ENCODE data around the gene ZNF668.
A peak's percentile ranks its signal among the peaks of the same experiment; 100 is the strongest.
"Not testable (repeated sequence)": the region's sequence is repeated elsewhere in the genome, so short reads cannot be mapped to it uniquely, and the experiment has no call there.

The ZNF668 gene

DNA sequence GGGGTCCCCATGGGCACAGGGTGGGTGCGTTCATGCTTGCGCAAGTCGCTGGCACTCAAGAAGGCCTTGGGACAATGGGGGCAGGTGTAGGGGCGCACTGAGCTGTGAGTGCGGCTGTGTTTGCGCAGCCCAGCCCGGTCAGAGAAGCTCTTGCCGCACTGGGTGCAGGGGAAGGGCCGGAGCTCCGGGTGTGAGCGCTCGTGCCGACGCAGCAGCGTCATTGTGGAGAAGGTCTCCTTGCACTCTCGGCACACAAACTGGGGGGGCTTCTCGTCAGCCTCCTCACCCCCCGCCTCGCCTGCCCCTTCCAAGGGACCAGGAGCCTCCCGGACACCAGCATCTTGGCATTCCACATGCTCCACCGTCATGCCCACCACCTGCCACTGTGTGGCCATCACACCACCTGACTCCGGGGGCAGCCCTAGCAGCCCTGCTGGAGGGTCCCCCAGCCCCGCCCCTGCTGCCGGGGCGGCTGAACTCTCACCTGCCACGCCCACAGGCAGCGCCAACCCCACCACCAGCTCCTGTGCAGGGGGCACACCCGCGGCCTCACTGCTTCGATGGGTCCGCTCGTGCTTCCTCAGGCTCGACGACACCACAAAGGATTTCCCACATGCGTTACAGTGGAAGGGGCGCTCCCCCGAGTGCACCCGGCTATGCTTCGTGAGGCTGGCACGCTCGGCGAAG lies 12.8 kb downstream of the ZNF668 start:
- DNase-seq (ENCODE audit: low spot score) = no peak

DNA sequence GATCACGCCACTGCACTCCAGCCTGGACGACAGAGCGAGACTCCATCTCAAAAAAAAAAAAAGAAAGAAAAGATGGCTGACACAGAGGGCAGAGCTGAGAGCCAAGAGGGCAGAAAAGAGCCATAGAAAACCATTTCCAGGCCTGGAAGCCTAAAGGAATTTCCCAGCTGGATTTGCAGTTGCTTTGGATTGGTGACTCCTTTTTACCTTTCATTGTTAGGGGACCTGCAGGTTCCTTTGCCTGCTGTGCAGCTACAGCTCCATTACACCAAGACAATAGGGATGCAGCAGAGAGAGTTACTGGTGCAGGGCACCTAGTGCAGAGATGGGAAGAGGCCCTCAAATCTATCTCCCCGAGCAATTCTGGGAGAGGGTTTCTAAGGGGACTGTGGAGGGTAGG lies 18.4 kb downstream of the ZNF668 start:
- DNase-seq (ENCODE audit: low spot score) = peak; percentile 46

DNA sequence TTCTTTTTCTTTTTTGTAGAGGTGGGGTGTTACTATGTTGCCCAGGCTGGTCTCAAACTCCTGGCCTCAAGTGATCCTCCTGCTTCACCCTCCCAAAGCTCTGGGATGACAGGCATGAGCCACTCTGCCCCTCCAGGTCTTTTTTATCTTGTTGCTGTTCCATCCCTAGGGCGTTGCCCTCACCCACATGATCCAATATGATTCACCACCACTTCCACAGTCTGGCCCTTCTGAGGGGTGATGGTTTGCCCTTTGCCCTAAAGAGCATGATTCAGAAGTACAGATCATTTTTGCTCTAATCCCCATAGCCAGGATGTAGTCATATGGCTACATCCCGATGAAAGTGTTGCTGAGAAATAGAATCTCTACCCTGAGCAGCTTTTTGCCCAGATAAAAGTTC lies 21.9 kb downstream of the ZNF668 start:
- no peak for DNase-seq (ENCODE audit: low spot score)

DNA sequence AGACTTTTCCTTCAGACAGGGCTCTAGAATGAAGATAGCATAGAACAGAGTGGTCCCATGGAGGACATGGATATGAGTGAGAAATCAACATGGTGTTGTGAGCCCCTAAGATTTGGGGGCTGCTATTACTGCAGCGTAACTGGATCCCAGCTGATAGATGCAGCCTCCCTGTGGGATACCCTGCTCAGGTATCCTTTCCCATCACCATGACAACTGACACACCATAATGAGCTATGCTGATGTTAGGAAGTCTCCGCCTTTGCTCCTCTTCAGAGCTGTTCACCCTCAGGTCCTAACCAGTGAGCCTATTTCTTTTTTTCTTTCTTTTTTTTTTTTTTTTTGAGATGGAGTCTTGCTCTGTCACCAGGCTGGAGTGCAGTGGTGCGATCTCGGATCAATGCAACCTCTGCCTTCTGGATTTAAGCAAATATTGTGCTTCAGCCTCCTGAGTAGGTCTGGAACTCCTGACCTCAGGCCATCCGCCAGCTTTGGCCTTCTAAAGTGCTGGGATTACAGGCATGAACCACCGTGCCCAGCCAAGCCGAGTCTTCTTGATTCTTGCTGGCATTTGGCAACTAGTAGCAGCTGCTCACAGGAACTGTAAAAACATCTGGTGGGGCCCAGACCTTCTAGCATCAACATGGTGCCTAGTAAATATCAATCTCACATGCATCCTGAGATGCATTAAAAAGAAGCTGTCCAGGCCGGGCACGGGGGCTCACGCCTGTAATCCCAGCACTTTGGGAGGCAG lies 23.6 kb downstream of the ZNF668 start:
- DNase-seq (ENCODE audit: low spot score) = peak; percentile 60

DNA sequence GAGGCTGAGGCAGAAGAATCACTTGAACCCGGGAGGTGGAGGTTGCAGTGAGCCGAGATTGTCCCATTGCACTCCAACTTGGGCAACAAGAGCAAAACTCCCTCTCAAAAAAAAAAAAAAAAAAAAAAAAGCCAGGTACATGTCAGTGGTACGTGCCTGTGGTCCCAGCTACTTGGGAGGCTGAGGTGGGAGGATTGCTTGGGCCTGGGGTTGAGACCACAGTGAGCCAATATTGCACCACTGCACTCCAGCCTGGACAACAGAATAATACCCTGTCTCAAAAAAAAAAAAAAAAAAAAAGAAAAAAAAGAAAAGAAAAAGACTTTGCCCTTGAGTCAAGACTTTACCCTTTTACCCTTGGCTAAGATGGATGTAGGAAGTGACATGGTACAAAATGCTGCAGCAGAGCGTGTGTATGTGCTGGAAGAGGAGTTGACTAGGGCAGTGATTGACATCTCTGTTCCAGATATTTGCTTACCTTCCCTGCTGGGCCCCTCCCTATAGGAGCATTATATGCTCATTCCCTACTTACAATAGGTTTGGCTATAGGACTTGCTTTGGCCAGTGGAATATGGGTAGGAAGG lies 30.1 kb downstream of the ZNF668 start:
- DNase-seq (ENCODE audit: low spot score) = no peak

DNA sequence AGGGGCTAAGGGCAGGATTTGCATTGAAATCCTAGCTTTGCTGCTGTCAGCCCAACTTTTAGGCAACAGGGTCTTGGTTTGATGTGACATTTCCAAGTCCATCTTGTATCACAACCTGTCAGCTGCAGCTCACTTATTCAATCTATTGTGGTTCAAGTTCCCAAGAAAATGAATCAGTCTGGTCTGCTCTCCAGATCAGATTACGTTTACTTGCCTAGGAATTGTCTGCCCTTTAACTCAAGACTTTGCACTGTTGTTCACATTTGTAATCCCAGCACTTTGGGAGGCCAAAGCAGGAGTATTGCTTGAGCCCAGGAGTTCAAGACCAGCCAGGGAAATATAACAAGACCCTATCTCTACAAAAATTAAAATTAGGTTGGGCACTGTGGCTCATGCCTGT lies 30.7 kb downstream of the ZNF668 start:
- DNase-seq (ENCODE audit: low spot score) = no peak

DNA sequence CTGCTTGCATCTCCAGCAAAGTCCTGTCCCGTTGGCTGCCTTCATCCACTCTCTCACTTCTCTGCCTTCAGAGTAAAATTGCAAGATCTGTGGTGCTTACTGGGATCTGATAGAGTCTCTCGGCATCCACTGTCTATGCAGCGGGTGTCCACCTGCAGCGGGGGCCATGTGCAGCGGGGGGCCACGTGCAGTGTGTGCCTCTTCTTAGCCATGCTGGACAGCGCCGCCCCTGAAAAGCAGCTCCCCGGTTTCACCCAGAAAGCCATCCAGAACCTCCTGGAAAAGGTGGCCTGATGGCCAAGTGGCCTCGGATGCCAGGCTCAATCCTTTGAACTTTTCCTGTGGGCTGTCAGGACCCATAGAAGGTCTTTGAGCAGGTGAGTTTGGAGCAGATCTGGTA lies 31.2 kb downstream of the ZNF668 start:
- DNase-seq (ENCODE audit: low spot score) = no peak

DNA sequence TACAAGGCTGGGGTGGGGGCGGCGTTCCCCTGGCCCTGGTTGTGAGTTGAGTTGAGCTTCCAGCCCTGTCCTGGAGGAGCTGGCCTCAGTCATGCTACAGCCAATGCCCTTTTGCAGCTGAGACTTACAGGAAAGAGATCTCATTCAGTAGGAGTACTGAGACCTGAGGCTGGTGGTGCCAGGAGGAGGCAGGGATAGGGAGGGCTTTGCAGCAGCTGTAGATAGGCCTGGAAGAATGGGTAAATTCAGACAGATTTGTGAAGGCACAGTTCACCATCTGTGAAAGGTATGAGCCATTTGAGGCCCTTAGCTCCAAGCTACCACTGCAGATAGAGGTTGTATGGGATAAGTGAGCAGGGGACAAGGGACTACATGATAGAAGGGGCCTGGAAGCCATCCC lies 35.0 kb downstream of the ZNF668 start:
- DNase-seq (ENCODE audit: low spot score) = no peak

DNA sequence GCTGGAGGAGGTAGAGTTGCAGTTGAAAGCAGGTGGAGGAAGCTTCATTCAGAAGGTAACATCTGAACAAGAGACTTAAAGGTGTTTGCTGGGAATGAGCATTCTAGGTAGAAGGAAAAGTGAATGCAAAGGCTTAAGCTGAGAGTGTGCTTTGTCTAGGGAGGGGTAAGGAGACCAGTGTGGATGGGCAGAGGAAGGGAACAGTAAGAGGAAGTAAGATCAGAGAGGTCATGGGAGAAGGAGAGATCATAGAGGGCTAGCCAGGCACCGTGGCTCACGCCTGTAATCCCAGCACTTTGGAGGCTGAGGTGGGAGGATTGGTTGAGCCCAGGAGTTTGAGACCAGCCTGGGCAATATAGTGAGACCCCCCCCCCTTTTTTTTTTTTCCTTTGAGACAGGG lies 37.3 kb downstream of the ZNF668 start:
- DNase-seq (ENCODE audit: low spot score) = no peak

DNA sequence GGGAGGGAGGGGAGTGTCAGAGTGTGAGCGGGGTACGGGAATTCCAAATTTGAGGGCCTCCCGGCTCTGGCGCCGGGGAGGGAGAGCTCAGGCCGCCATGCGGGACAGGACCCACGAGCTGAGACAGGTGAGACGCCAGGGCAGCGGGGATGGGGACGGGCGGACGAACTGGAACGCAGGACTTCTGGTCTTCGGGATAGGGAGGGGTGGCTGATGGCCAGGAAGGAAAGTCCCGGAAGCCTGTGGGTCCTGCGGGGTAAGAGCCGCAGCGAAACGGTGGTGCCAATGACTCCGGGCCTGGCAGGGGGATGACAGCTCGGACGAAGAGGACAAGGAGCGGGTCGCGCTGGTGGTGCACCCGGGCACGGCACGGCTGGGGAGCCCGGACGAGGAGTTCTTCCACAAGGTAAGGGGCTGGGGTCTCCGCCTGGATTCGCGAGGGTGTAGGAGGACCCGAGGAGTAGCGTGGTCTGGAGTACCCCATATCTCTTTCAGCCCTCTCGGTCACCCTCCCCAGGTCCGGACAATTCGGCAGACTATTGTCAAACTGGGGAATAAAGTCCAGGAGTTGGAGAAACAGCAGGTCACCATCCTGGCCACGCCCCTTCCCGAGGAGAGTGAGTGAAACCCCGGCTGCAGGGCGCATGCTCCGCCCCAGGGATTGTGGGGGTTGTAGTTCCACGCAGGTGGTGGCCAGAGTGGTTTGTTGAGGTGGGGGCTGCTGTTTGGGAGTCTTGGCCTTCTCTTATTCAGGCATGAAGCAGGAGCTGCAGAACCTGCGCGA lies 40.1 kb downstream of the ZNF668 start:
- DNase-seq (ENCODE audit: low spot score) = peak; percentile 96

DNA sequence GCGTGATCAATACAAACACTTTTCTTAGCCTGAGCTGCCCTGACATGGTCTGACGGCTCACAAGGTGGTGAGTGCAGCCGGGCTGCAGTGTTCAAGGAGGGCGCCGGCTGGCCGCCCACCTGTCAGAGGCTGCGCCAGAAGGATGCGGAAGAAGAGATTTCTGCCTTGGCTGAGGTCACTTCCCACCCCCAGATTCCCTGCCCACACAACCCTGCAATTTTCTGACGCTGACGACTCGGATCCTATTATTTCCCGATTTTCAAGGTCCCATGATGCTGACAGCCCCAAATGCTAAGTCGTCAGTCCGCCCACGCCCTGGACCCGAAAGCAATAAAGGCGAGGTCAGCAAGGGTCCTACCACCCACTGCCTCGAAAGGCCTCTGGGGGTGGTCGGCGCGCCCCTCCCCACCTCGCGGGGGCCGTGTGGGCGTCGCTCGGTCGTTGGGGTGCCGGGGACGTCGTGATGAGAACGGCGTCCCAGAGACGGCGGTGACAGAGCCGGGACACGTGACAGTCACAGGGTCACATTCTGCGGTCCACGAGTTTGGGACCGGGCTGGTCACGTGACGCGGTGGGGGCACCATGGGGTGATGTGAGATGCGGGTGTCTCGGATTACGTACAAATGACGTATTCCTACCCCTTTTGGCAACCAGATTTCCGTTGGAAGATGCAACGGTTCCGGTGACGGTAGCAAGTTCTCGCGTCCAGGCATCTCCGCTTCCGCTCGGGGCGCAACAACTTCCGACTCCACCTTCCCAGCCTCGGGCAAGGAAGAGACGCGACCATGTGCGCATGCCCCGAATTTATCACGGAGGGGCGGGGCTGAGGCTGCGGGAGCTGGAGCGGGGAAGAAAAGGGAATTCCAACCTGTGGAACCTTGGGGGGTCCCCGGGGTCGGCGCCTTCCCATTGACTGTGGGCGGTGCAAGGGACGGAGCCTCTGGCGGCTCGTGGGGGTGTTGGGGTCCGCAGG lies 41.0 kb downstream of the ZNF668 start, which contains the start of gene STX4:
Gene STX4, plus strand, starts transcription at position 823 of the 973 bp plus-strand sequence. CDS start 248 bp downstream, outside the sequence.
- peak; percentile 95 for DNase-seq (ENCODE audit: low spot score)

DNA sequence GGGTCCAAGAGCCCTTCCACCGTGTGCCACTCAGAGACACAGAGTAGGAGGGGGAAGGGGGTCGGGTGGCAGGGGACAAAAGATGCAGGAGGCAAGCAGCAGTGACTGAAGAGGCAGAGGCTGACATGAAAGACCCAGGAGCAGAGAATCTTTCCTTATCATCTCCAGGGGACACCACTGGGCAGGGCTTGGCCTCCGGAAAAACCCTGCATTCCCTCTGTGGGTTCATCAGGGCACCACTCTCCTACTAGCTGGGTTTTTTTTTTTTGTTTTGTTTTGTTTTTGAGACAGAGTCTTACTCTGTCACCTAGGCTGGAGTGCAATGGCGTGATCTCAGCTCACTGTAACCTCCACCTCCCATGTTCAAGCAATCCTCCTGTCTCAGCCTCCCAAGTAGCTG lies 42.8 kb downstream of the ZNF668 start:
- DNase-seq (ENCODE audit: low spot score) = no peak

DNA sequence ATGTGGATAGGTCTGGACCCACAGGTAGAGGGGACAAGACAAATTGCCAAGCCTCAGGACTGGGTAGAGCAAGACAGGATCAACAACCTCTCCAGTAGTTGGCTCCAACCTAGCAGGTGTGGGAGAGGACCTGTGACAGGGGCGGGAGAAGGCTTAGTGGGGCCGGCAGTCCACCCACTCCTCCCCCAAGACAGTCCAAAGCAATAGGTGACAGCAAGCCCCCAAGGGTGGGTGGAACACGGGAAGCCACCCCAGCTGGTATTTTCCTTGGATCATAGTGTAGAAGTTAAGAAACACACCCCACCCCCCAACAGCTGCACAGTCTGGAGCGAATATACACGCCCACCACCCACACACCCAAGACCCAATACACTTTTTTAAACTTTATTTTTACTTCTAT lies 44.8 kb downstream of the ZNF668 start:
- no peak for DNase-seq (ENCODE audit: low spot score)

DNA sequence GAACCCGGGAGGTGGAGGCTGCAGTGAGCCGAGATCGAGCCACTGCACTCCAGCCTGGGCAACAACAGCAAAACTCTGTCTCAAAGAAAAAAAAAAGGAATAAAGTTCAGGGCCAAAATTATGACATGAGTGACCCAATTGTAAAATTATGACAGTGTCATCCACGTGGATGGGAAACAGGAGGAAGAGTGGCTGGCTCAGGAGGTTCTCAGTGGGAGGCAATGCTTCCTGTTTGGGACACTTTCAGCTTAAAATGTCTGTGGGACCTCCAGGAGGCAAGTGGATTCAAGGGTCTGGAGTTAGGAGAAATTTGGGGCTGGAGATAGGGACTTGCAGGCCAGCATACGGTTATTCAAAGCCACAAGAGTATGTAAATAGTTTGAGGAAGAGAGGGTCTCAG lies 48.7 kb downstream of the ZNF668 start:
- DNase-seq (ENCODE audit: low spot score) = no peak

DNA sequence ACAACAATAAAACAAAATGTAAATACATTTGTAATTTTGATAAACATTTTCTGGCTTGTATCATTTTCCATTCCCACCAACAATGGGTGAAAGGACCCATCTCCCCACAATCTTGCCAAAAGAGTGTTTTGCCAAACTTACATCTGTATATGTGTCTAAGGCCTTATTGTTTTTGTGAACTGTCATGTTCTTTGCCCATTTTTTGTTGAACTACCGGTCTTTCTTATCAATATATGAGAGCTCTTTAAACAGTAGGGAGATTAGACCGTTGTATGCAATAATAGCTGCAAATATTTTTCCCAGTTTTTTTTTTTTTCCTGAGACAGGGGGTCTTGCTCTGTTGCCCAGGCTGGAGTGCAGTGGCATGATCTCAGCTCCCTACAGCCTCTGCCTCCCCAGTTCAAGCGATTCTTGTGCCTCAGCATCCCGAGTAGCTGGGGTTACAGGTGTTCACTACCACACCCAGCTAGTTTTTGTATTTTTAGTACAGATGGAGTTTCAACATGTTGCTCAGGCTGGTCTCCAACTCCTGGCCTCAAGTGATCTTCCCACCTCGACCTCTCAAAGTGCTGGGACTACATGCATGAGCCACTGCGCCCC lies 50.3 kb downstream of the ZNF668 start:
- no peak for DNase-seq (ENCODE audit: low spot score)

DNA sequence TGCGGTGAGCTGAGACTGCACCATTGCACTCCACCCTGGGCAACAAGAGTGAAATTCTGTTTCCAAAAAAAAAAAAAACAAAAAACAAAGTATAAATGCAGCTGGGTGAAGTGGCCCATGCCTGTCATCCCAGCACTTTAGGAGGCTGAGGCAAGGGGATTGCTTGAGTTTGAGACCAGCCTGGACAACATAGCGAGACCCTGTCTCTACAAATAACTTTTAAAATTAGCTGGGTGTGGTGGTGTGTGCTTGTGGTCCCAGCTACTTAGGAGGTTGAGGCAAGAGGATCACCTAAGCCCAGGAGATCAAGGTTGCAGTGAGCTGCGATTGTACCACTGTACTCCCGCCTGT lies 50.8 kb downstream of the ZNF668 start:
- no peak for DNase-seq (ENCODE audit: low spot score)

DNA sequence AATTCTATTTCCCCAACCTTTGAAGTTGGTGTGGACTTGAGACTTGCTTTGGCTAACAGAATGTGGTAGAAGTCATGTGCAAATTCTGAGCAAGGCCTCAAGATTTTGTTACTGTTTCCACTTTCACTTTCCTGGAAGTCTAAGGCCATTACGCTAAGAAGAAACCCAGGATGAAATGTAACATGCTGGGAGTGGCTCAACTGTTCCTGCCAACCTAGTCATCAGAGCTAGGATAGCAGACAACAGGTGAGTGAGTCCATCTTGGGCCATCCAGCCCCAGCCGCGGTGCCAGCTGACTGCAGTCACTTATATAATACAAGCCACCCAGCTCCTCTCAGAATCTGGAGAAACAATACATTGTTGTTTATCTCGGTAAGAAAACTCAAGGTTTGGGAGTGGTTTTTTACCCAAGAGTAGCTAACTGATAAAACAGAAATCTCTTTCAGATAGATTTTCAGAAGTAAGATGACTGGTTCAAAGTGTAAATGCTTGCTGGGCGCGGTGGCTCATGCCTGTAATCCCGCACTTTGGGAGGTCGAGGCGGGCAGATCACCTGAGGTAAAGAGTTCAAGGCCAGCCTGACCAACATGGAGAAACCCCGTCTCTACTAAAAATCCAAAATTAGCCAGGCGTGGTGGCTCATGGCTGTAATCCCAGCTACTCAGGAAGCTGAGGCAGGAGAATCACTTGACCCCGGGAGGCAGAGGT lies 51.3 kb downstream of the ZNF668 start:
- DNase-seq (ENCODE audit: low spot score) = no peak

DNA sequence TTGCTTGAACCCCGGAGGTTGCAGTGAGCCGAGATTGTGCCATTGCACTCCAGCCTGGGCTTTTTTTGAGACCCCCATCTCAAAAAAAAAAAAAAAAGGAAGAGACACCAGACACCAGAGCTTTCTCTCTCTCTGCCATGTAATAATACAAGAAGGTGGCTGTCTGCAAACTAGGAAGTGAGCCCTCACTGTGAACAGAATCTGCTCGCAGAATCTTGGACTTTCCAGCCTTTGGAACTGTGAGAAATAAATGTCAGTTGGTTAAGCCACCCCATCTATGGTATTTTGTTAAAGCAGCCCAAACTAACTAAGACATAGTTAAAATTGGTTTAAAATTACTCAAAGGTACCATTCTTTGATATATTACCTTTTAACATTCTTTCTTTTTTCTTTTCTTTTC lies 53.5 kb downstream of the ZNF668 start:
- DNase-seq (ENCODE audit: low spot score) = no peak

DNA sequence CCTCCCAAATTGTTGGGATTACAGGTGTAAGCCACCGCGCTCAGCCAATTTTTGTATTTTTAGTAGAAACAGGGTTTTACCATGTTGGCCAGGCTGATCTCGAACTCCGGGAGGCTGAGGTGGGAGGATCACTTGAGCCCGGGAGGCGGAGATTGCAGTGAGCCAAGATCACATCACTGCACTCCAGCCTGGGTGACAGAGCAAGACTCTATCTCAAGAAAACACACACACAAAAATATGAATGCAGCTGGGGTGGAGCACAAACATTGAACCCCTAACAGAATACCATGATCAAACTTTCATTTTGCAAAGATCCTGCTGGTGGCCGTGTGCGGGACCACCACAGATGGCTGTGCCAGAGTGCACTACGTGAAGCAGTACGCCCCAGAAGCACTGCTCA lies 56.3 kb downstream of the ZNF668 start:
- not testable (repeated sequence) for DNase-seq (ENCODE audit: low spot score)

DNA sequence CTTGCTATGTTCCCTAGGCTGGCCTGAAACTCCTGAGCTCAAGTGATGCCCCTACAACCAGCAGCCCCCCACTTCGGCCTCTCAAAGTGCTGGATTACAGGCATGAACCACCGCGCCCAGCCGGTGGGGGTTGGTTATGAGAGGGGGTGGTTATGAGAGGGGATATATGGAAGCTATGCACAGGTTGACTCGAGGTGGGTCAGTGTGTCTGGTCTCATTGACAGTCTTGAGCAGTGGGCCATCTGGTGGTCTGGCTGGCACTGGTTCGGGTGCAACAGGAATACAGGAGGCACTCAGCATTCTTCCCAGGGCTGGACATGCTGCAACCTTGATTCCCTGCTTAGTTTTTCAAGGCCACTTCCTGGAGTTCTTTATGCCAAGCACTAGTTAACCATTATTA lies 58.0 kb downstream of the ZNF668 start:
- DNase-seq (ENCODE audit: low spot score) = no peak

Data from iPS-NIHi11 (cell line).